Cardiac atrium fibroblast (primary cell): Measurements from ENCODE around the gene PDPN. TPM values are rescaled to one million over a fixed set of nuclear protein-coding genes. Genes with fewer than 3 reads are reported as not detected.

Source experiments
- total RNA-seq: library from RNA; depleted of rRNA; stranded (reverse); fragments of >200 nt; gene quantifications from 2 replicates; pipeline ENCODE4 v1.2.3, GENCODE V29; 2015

Gene PDPN, protein sequence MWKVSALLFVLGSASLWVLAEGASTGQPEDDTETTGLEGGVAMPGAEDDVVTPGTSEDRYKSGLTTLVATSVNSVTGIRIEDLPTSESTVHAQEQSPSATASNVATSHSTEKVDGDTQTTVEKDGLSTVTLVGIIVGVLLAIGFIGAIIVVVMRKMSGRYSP
- total RNA-seq, result 0.90 and 4.1 TPM in 2 replicates

GRCh38 chr1:13583595-13583965 is at the start of gene PDPN:
Gene PDPN, plus strand, starts transcription at chr1:13583832. Its CDS starts 202 bp downstream, at chr1:13584034.

Other genes starting within 250 kb of the PDPN start
- not detected in 2 replicates for gene PRAMEF14, start 236.7 kb upstream of the PDPN start, total RNA-seq
- gene PRAMEF19, start 211.9 kb upstream of the PDPN start, total RNA-seq, result not detected in 2 replicates
- gene PRAMEF17, start 194.2 kb upstream of the PDPN start, total RNA-seq, result not detected in 2 replicates
- not detected in 2 replicates for gene PRAMEF20, start 173.4 kb upstream of the PDPN start, total RNA-seq
- not detected in 2 replicates for gene LRRC38, start 69.8 kb upstream of the PDPN start, total RNA-seq
- 7.8 and 9.2 TPM in 2 replicates for gene PRDM2, start 116.4 kb downstream of the PDPN start, total RNA-seq